Hematopoietic multipotent progenitor cell treated with erythropoietin and hydrocortisone succinate and interleukin-3 and kit ligand, for 15 days (in vitro differentiated cells): ENCODE measurements around the gene TIMM17A.
"Not testable (repeated sequence)": the region's sequence is repeated elsewhere in the genome, so short reads cannot be mapped to it uniquely, and the experiment has no call there.

ENCODE experiments used
- DNase-seq: peaks from one replicate; pipeline ENCODE4 v3.0.0-alpha.2; 2015; ENCODE audit warnings: low spot score

TIMM17A gene

GRCh38 chr1:202016022-202016810 is 60.9 kb downstream of the TIMM17A start:
- no peak for DNase-seq

- no peak for DNase-seq
Observed at GRCh38 chr1:202016811-202017748, 61.8 kb downstream of the TIMM17A start.

- DNase-seq = no peak
Observed at GRCh38 chr1:202017749-202018467, 62.6 kb downstream of the TIMM17A start.

- peak; percentile 34 for DNase-seq
Observed at GRCh38 chr1:202018468-202019234, 63.3 kb downstream of the TIMM17A start.

GRCh38 chr1:202019235-202019558 is 63.9 kb downstream of the TIMM17A start:
- not testable (repeated sequence) for DNase-seq
